Measurements from ENCODE around the gene UROS.

UROS gene

GRCh38 chr10:125777806-125778205, 45.3 kb downstream of the UROS start:
- TF ChIP-seq CTCF (IDR thresholded peaks at IDR 0.05; ENCODE audit: low read depth, low read length, poor library complexity, severe bottlenecking) (no peak), EZH2phosphoT487 (IDR thresholded peaks at IDR 0.05; ENCODE audit: borderline replicate concordance, low read length) (no peak)
- Histone ChIP-seq H3K27ac (ENCODE audit: low read depth, low read length) (no peak overlapping the region), H4K20me1 (ENCODE audit: control insufficient read depth, insufficient read depth, low read depth, low read length) (no peaks in the 10 kb centered on the region)

GRCh38 chr10:125775491-125776106, 47.5 kb downstream of the UROS start, which contains the start of gene MMP21:
Gene MMP21, minus strand, starts transcription at chr10:125775821. Its CDS starts 0 bp downstream, at chr10:125775821.
- H4K20me1 ChIP-seq (ENCODE audit: control insufficient read depth, insufficient read depth, low read depth, low read length), result no peaks in the 10 kb centered on the region
- no peak for TF ChIP-seq EZH2phosphoT487 (IDR thresholded peaks at IDR 0.05; ENCODE audit: borderline replicate concordance, low read length)
- no peak for TF ChIP-seq CTCF (IDR thresholded peaks at IDR 0.05; ENCODE audit: low read depth, low read length, poor library complexity, severe bottlenecking)

More at GRCh38 chr10:125777806-125778205, 45.3 kb downstream of the UROS start:
- H3F3A ChIP-seq (ENCODE audit: control insufficient read depth, insufficient read depth), result no peaks in the 10 kb centered on the region
- no peaks in the 10 kb centered on the region for H3K79me2 ChIP-seq (ENCODE audit: control insufficient read depth, low read length)
- H3K4me1 ChIP-seq (ENCODE audit: control insufficient read depth, low read length), result no peaks in the 10 kb centered on the region
- H3K27me3 ChIP-seq (ENCODE audit: control insufficient read depth, low read length), result no peaks in the 10 kb centered on the region
- no peak overlapping the region for H3K4me2 ChIP-seq (ENCODE audit: low read length)
- no peaks in the 10 kb centered on the region for H3K36me3 ChIP-seq (ENCODE audit: control insufficient read depth, low read length)
- no peaks in the 10 kb centered on the region for H3K9me2 ChIP-seq (replicated peaks; ENCODE audit: control insufficient read depth, low read length)
- no peak overlapping the region for H3K4me3 ChIP-seq (ENCODE audit: low read length)
- no peaks in the 10 kb centered on the region for H3K9me3 ChIP-seq (ENCODE audit: control insufficient read depth, insufficient read depth, low read length)

GRCh38 chr10:125774581-125775191, 48.4 kb downstream of the UROS start:
- Histone ChIP-seq H3K9me3 (ENCODE audit: control insufficient read depth, insufficient read depth, low read length) (no peaks in the 10 kb centered on the region), H3K4me3 (ENCODE audit: low read length) (no peak overlapping the region), H3K36me3 (ENCODE audit: control insufficient read depth, low read length) (no peaks in the 10 kb centered on the region), H3K27ac (ENCODE audit: low read depth, low read length) (no peak overlapping the region), H4K20me1 (ENCODE audit: control insufficient read depth, insufficient read depth, low read depth, low read length) (no peaks in the 10 kb centered on the region), H3K9me2 (replicated peaks; ENCODE audit: control insufficient read depth, low read length) (no peaks in the 10 kb centered on the region), H3K79me2 (ENCODE audit: control insufficient read depth, low read length) (no peaks in the 10 kb centered on the region), H3F3A (ENCODE audit: control insufficient read depth, insufficient read depth) (no peaks in the 10 kb centered on the region), H3K4me2 (ENCODE audit: low read length) (no peak overlapping the region), H3K27me3 (ENCODE audit: control insufficient read depth, low read length) (no peaks in the 10 kb centered on the region), H3K4me1 (ENCODE audit: control insufficient read depth, low read length) (no peaks in the 10 kb centered on the region)
- TF ChIP-seq EZH2phosphoT487 (IDR thresholded peaks at IDR 0.05; ENCODE audit: borderline replicate concordance, low read length) (no peak), CTCF (IDR thresholded peaks at IDR 0.05; ENCODE audit: low read depth, low read length, poor library complexity, severe bottlenecking) (no peak)

More at GRCh38 chr10:125775491-125776106, 47.5 kb downstream of the UROS start, which contains the start of gene MMP21:
- Histone ChIP-seq H3K27ac (ENCODE audit: low read depth, low read length) (no peak within 1 kb of the TSS), H3K4me1 (ENCODE audit: control insufficient read depth, low read length) (no peaks in the 10 kb centered on the region), H3K9me3 (ENCODE audit: control insufficient read depth, insufficient read depth, low read length) (no peaks in the 10 kb centered on the region), H3K79me2 (ENCODE audit: control insufficient read depth, low read length) (no peaks in the 10 kb centered on the region), H3K9me2 (replicated peaks; ENCODE audit: control insufficient read depth, low read length) (no peaks in the 10 kb centered on the region), H3K27me3 (ENCODE audit: control insufficient read depth, low read length) (no peaks in the 10 kb centered on the region), H3F3A (ENCODE audit: control insufficient read depth, insufficient read depth) (no peaks in the 10 kb centered on the region), H3K4me3 (ENCODE audit: low read length) (no peak within 1 kb of the TSS), H3K36me3 (ENCODE audit: control insufficient read depth, low read length) (no peaks in the 10 kb centered on the region), H3K4me2 (ENCODE audit: low read length) (no peak within 1 kb of the TSS)
